Colonic mucosa (tissue), 4 donors: ENCODE results near the gene CSNK1D. TPM values are rescaled to one million over a fixed set of nuclear protein-coding genes. Genes with fewer than 3 reads are reported as not detected.

Experiments used
- DNase-seq: peaks from one replicate; pipeline ENCODE4 v3.0.0-alpha.2; 2020
- H3K27ac ChIP-seq: fragments of 200-600 bp; one replicate; pipeline ENCODE4 v1.8.0; 2021
- H3K27me3 ChIP-seq: fragments of 200-600 bp; one replicate; pipeline ENCODE4 v1.8.0; 2021
- H3K36me3 ChIP-seq: fragments of 200-600 bp; one replicate; pipeline ENCODE4 v1.8.0; 2021
- H3K4me1 ChIP-seq: fragments of 200-600 bp; one replicate; pipeline ENCODE4 v1.8.0; 2021; ENCODE audit warnings: mild to moderate bottlenecking
- H3K4me3 ChIP-seq: fragments of 200-600 bp; one replicate; pipeline ENCODE4 v1.8.0; 2021
- H3K9ac ChIP-seq, 2 donors: one replicate each; pipeline ENCODE4 v1.7.0; 2013; ENCODE audit warnings: control low read depth in 2 of 2, low read depth in 2 of 2, low read length in 2 of 2
- H3K9me3 ChIP-seq: fragments of 200-600 bp; one replicate; pipeline ENCODE4 v1.8.0; 2021
- CTCF ChIP-seq: fragments of 200-600 bp; IDR thresholded peaks from one replicate; pipeline ENCODE4 v1.8.0; 2022; ENCODE audit warnings: antibody characterized with exemption, mild to moderate bottlenecking
- intact Hi-C: fragments of 100-400 bp; cut with DNase I; formaldehyde crosslinking; loops from one replicate; pipeline ENCODE4 v1.14.1; 2022
- total RNA-seq, 2 donors: library from RNA; stranded (reverse); fragmentation: NEBNext Ultra II Directional in 1 of 2; extraction: Animal tissue kit (Norgen Biotek cat#: 25700) in 1 of 2; gene quantifications; one replicate each; pipeline ENCODE4 v1.2.1, GENCODE V29; 2021
- donor health status: healthy.
- donor health status: DM: no; HTN: no; CAD: no.
- donor health status: DM: no; HTN: no; CAD: no.

CSNK1D gene
- total RNA-seq, 2 donors from 2014 or later, result 136 to 138 TPM

- no peak for DNase-seq
- no peaks in the 10 kb centered on the region for H3K9me3 ChIP-seq
- no peaks in the 10 kb centered on the region for H3K27me3 ChIP-seq
- H3K4me3 ChIP-seq, result no peak overlapping the region
- H3K9ac ChIP-seq, result no peak overlapping the region
- TF ChIP-seq CTCF, result no peak
- no peaks in the 10 kb centered on the region for H3K4me1 ChIP-seq
- H3K36me3 ChIP-seq, result no peaks in the 10 kb centered on the region
- intact Hi-C loops, result no loop called here
- H3K27ac ChIP-seq, result no peak overlapping the region
Measured at GRCh38 chr17:82225368-82226029, 48.0 kb downstream of the CSNK1D start.

GRCh38 chr17:82224666-82225065 lies 48.8 kb downstream of the CSNK1D start:
- Histone ChIP-seq H3K9ac (no peak overlapping the region), H3K9me3 (no peaks in the 10 kb centered on the region), H3K27me3 (no peaks in the 10 kb centered on the region), H3K27ac (no peak overlapping the region), H3K36me3 (no peaks in the 10 kb centered on the region), H3K4me3 (no peak overlapping the region), H3K4me1 (no peaks in the 10 kb centered on the region)
- intact Hi-C loops, result no loop called here
- no peak for TF ChIP-seq CTCF
- no peak for DNase-seq

- no peak overlapping the region for H3K4me3 ChIP-seq
- H3K4me1 ChIP-seq, result no peaks in the 10 kb centered on the region
- H3K9me3 ChIP-seq, result no peaks in the 10 kb centered on the region
- H3K27ac ChIP-seq, result no peak overlapping the region
- intact Hi-C loops, result no loop called here
- H3K27me3 ChIP-seq, result no peaks in the 10 kb centered on the region
- no peak for TF ChIP-seq CTCF
- no peak overlapping the region for H3K9ac ChIP-seq
- no peak for DNase-seq
- no peaks in the 10 kb centered on the region for H3K36me3 ChIP-seq
Measured at GRCh38 chr17:82223517-82223916, 50.0 kb downstream of the CSNK1D start.

- Histone ChIP-seq H3K9me3 (no peaks in the 10 kb centered on the region), H3K27me3 (no peaks in the 10 kb centered on the region), H3K4me3 (no peak overlapping the region), H3K27ac (no peak overlapping the region), H3K9ac (no peak overlapping the region), H3K36me3 (no peaks in the 10 kb centered on the region), H3K4me1 (no peaks in the 10 kb centered on the region)
- intact Hi-C loops, result no loop called here
- DNase-seq, result no peak
- no peak for TF ChIP-seq CTCF
Measured at GRCh38 chr17:82222816-82223215, 50.7 kb downstream of the CSNK1D start.

GRCh38 chr17:82221341-82221902 lies 52.1 kb downstream of the CSNK1D start:
- H3K27ac ChIP-seq, result no peak overlapping the region
- no peaks in the 10 kb centered on the region for H3K27me3 ChIP-seq
- H3K4me3 ChIP-seq, result no peak overlapping the region
- DNase-seq, result no peak
- peaks cover 1% of the 10 kb centered on the region for H3K4me1 ChIP-seq
- intact Hi-C loops, result no loop called here
- TF ChIP-seq CTCF, result no peak
- no peaks in the 10 kb centered on the region for H3K9me3 ChIP-seq
- H3K9ac ChIP-seq, result no peak overlapping the region
- H3K36me3 ChIP-seq, result no peaks in the 10 kb centered on the region
